GM12878 (cell line): Measurements from ENCODE around the gene CBX7.

Experiments used
- ATF3 ChIP-seq: IDR thresholded peaks from 2 replicates; pipeline ENCODE4 v1.6.1; 2011; ENCODE audit warnings: low read depth, mild to moderate bottlenecking, low read length, moderate library complexity, borderline replicate concordance; ENCODE audit errors: extremely low read depth
- MAX ChIP-seq: IDR thresholded peaks from 2 replicates; pipeline ENCODE4 v1.6.1; 2012; ENCODE audit warnings: low read depth, low read length, improper control_type of control experiment
- ZNF592 ChIP-seq: fragments of 450-650 bp; IDR thresholded peaks from 2 replicates; pipeline ENCODE4 v1.6.1; 2017; ENCODE audit warnings: mild to moderate bottlenecking, moderate library complexity

GRCh38 chr22:39125622-39126021 is 26.9 kb downstream of the CBX7 start:
- TF ChIP-seq ATF3 (no peak), ZNF592 (no peak), MAX (no peak)
